ENCODE results near the gene OR2A5.
A peak's percentile ranks its signal among the peaks of the same experiment; 100 is the strongest.
"Not testable (repeated sequence)": the region's sequence is repeated elsewhere in the genome, so short reads cannot be mapped to it uniquely, and the experiment has no call there.

OR2A5 gene

GRCh38 chr7:144038887-144039286 lies 9.9 kb upstream of the OR2A5 start:
- no peak for TF ChIP-seq JUND (IDR thresholded peaks at IDR 0.05; ENCODE audit: low read depth)
- in situ Hi-C loops (cut with HindIII; ENCODE audit: low pct_unique_long_range_greater_than_20kb, low sequenced_read_pairs), result no loop called here
- DNase-seq (ENCODE audit: low read depth in 1 of 2, low spot score in 1 of 2), result no peak

- no peak for DNase-seq (ENCODE audit: low read depth in 1 of 2, low spot score in 1 of 2)
- no peak for TF ChIP-seq JUND (IDR thresholded peaks at IDR 0.05; ENCODE audit: low read depth)
- in situ Hi-C loops (cut with HindIII; ENCODE audit: low pct_unique_long_range_greater_than_20kb, low sequenced_read_pairs), result no loop called here
Measured at GRCh38 chr7:144049491-144049890, 743 bp downstream of the OR2A5 start.

DNA sequence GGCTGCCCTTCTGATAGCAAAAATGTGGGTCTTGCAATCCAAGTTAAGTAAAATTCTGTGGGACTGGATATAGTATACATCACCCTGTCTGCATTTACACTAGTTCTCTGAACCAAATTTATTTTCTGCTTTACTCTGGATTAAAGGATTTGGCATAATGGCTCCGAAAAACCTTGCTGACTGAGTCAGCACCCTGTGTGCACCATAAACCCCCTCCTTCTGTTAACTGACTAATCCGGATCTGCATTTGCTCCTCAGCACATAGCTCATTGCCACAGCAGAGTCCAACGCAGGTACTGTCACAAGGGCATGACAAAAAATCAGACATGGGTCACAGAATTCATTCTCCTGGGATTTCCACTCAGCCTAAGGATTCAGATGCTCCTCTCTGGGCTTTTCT lies 1.3 kb downstream of the OR2A5 start:
- no peak for TF ChIP-seq JUND (IDR thresholded peaks at IDR 0.05; ENCODE audit: low read depth)
- no peak for DNase-seq (ENCODE audit: low read depth in 1 of 2, low spot score in 1 of 2)
- in situ Hi-C loops (cut with HindIII; ENCODE audit: low pct_unique_long_range_greater_than_20kb, low sequenced_read_pairs), result no loop called here

DNA sequence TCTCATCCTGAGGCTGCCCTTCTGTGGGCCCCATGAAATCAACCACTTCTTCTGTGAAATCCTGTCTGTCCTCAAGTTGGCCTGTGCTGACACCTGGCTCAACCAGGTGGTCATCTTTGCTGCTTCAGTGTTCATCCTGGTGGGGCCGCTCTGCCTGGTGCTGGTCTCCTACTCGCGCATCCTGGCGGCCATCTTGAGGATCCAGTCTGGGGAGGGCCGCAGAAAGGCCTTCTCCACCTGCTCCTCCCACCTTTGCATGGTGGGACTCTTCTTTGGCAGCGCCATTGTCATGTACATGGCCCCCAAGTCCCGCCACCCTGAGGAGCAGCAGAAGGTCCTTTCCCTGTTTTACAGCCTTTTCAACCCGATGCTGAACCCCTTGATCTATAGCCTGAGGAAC lies 2.1 kb downstream of the OR2A5 start:
- DNase-seq (ENCODE audit: low read depth in 1 of 2, low spot score in 1 of 2); in situ Hi-C loops (cut with HindIII; ENCODE audit: low pct_unique_long_range_greater_than_20kb, low sequenced_read_pairs): not testable (repeated sequence)

DNA sequence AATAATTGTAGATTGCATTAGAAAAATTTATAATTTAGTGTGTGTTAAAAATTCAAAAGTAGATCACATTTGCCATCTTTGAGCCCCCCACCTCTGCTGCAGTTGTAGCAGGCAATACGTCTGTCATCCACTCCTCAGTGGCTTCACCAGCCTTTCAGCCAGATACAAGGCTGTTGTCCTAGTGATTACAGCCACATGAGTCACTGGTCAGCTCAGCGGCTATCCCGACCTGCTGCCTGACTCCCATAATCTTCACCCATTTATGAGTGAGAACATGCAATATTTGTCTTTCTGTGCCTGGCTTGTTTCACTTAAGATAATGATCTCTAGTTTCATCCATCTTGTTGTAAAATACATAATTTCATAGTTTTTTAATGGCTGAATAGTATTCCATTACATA lies 9.2 kb downstream of the OR2A5 start:
- no peak for DNase-seq (ENCODE audit: low read depth in 1 of 2, low spot score in 1 of 2)
- no peak for TF ChIP-seq JUND (IDR thresholded peaks at IDR 0.05; ENCODE audit: low read depth)
- in situ Hi-C loops (cut with HindIII; ENCODE audit: low pct_unique_long_range_greater_than_20kb, low sequenced_read_pairs), result no loop called here

DNA sequence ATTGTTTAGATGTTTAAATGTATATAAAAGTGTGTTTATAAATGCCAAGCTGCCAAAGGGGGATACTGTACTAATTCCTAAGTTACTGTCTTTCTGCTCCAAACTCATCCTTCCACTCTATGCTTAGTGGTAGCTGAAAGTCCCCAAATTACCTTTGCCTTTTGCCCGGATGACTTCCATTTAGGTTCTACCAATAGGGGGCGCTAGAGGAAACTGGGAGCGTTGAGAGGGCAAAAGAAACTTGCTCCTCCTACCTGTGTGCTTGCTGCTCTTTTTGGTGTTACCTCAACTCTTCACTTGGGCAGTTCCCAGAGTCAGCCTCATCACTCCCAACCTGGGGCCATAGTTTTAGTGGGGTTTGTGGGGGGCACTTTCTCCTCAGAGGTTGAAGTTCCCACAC lies 15.0 kb downstream of the OR2A5 start:
- DNase-seq (ENCODE audit: low read depth in 1 of 2, low spot score in 1 of 2), result peak in 1 of 2 experiments; percentile 46
- in situ Hi-C loops (cut with HindIII; ENCODE audit: low pct_unique_long_range_greater_than_20kb, low sequenced_read_pairs), result no loop called here
- TF ChIP-seq JUND (IDR thresholded peaks at IDR 0.05; ENCODE audit: low read depth), result no peak

GRCh38 chr7:144069511-144069910 lies 20.8 kb downstream of the OR2A5 start, which contains the start of gene OR2A25:
TSS of gene OR2A25 (plus strand) at chr7:144069811. CDS start at chr7:144074220, 4,409 bp downstream.
- no peak for TF ChIP-seq JUND (IDR thresholded peaks at IDR 0.05; ENCODE audit: low read depth)
- in situ Hi-C loops (cut with HindIII; ENCODE audit: low pct_unique_long_range_greater_than_20kb, low sequenced_read_pairs), result no loop called here
- DNase-seq (ENCODE audit: low read depth in 1 of 2, low spot score in 1 of 2), result no peak

DNA sequence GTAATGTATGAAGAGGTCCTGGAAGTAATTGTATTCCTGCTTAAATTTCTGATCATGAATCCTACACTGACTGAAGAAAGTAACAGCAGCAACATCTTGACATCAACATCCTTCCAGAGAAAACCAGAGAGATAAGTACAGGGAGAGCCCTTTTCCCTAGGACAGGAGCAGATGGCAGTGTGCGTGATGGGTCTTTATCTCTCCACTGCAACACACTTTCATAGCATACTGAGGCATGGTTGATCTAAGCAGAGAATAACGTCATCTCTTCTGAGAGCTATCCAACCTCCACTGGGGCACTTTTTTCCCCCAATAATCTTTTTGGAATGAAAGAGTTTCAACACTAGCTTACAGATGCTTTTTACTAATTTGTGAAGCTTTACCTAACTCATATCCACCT lies 21.2 kb downstream of the OR2A5 start:
- DNase-seq (ENCODE audit: low read depth in 1 of 2, low spot score in 1 of 2), result no peak
- TF ChIP-seq JUND (IDR thresholded peaks at IDR 0.05; ENCODE audit: low read depth), result no peak
- in situ Hi-C loops (cut with HindIII; ENCODE audit: low pct_unique_long_range_greater_than_20kb, low sequenced_read_pairs), result no loop called here

GRCh38 chr7:144074374-144074773 lies 25.6 kb downstream of the OR2A5 start:
- no peak for DNase-seq (ENCODE audit: low read depth in 1 of 2, low spot score in 1 of 2)
- TF ChIP-seq JUND (IDR thresholded peaks at IDR 0.05; ENCODE audit: low read depth), result no peak
- in situ Hi-C loops (cut with HindIII; ENCODE audit: low pct_unique_long_range_greater_than_20kb, low sequenced_read_pairs), result no loop called here

GRCh38 chr7:144085978-144086377 lies 37.2 kb downstream of the OR2A5 start, which contains the start of gene OR2A12:
TSS of gene OR2A12 (plus strand) at chr7:144086278. CDS start at chr7:144095108, 8,830 bp downstream.
- DNase-seq (ENCODE audit: low read depth in 1 of 2, low spot score in 1 of 2), result no peak
- TF ChIP-seq JUND (IDR thresholded peaks at IDR 0.05; ENCODE audit: low read depth), result no peak

DNA sequence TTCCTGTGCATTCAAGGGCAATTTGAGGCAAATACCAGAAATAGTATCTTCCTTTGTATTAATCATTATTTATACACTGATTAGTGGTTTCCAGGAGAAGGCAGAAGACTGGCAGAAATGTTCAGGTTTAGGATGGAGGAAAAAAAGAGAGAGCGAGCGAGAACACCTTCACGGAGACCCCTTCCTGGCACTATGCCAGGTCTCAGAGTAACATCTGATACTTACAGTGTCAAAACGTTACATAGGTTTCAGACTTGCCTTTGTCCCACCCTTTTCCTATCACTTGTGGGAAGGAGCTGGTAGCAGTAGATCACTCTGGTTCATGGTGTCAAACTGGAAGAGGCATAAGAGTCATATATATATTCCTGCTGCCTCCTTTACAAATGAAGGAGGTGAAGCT lies 38.0 kb downstream of the OR2A5 start:
- DNase-seq (ENCODE audit: low read depth in 1 of 2, low spot score in 1 of 2), result no peak
- TF ChIP-seq JUND (IDR thresholded peaks at IDR 0.05; ENCODE audit: low read depth), result no peak
- in situ Hi-C loops (cut with HindIII; ENCODE audit: low pct_unique_long_range_greater_than_20kb, low sequenced_read_pairs), result no loop called here

More at GRCh38 chr7:144085978-144086377, 37.2 kb downstream of the OR2A5 start, which contains the start of gene OR2A12:
- in situ Hi-C loops (cut with HindIII; ENCODE audit: low pct_unique_long_range_greater_than_20kb, low sequenced_read_pairs), result no loop called here

DNA sequence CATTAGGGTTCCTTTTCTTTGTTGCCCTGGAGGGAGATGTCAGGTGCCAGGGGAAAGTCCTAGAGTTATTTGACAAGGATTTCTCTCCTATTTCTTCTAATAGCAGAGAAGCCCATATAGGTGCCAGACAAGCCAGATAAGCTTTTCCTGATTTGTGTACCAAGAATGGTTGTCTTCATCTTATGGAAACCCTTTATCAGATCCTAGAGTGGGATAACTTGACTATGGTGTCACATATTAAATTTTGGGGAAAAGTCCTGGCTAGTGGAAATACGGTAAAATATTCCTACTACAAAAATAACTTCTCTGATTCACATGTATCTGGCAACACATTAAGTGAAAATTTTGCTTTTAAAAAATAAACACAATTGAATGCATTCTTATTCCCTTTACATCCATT lies 38.5 kb downstream of the OR2A5 start:
- in situ Hi-C loops (cut with HindIII; ENCODE audit: low pct_unique_long_range_greater_than_20kb, low sequenced_read_pairs), result no loop called here
- no peak for TF ChIP-seq JUND (IDR thresholded peaks at IDR 0.05; ENCODE audit: low read depth)
- no peak for DNase-seq (ENCODE audit: low read depth in 1 of 2, low spot score in 1 of 2)

DNA sequence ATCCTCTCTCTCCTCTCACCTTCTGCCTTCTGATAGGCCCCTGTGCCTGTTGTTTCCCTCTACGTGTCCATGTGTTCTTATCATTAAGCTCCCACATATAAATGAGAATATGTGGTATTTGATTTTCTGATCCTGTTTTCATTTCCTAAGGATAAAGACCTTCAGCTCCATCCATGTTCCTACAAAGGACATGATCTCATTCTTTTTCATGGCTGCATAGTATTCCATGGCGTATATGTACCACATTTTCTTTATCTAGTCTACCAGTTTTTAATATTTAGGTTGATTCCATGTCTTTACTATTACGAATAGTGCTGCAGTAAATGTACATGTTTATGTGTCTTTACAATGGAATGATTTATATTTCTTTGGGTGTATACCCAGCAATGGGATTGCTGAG lies 41.9 kb downstream of the OR2A5 start:
- no peak for TF ChIP-seq JUND (IDR thresholded peaks at IDR 0.05; ENCODE audit: low read depth)
- in situ Hi-C loops (cut with HindIII; ENCODE audit: low pct_unique_long_range_greater_than_20kb, low sequenced_read_pairs), result no loop called here

DNA sequence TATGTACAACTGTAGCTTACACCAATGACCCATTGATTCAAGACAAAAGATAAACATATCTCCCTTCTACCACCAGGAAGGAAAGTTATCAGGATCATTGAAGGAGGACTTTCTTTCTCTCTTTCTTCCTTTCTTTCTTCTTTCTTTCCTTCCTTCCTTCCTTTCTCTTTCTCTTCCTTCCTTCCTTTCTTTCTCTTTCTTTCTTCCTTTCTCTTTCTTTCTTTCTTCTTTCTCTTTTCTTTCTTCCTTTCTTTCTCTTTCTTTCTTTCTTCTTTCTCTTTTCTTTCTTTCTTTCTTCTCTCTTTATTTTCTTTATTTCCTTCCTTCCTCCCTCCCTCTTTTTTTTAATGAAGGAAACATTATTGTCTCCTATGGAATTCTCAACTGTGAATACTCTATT lies 50.0 kb downstream of the OR2A5 start:
- in situ Hi-C loops (cut with HindIII; ENCODE audit: low pct_unique_long_range_greater_than_20kb, low sequenced_read_pairs), result no loop called here
- no peak for TF ChIP-seq JUND (IDR thresholded peaks at IDR 0.05; ENCODE audit: low read depth)
- no peak for DNase-seq (ENCODE audit: low read depth in 1 of 2, low spot score in 1 of 2)

More for the DNA sequence above, 41.9 kb downstream of the OR2A5 start:
- no peak for DNase-seq (ENCODE audit: low read depth in 1 of 2, low spot score in 1 of 2)

Measured in T47D (cell line).